Activated CD8-positive, alpha-beta T cell treated with anti-CD3 and anti-CD28 coated beads for 36 hours (primary cell): ENCODE data around the gene P2RY2. TPM values are rescaled to one million over a fixed set of nuclear protein-coding genes. Genes with fewer than 3 reads are reported as not detected.
"Not testable (repeated sequence)": the region's sequence is repeated elsewhere in the genome, so short reads cannot be mapped to it uniquely, and the experiment has no call there.

Experiments
- ATAC-seq: fragments of 200-7000 bp; cut with Tn5 transposase; one replicate; pipeline ENCODE4 v1.10.0; 2021; ENCODE audit warnings: mild to moderate bottlenecking, moderate library complexity
- CTCF ChIA-PET: fragments of 350-600 bp; sonication (Branson Sonifier 250); formaldehyde crosslinking; loops from one replicate; lab custom pipeline; 2021; ENCODE audit warnings: antibody characterized with exemption; lab: Charles Lee
- POLR2A ChIA-PET: fragments of 350-600 bp; sonication (Branson Sonifier 250); formaldehyde crosslinking; loops from one replicate; lab custom pipeline; 2021; ENCODE audit warnings: antibody characterized with exemption; lab: Charles Lee
- DNase-seq: peaks from one replicate; pipeline ENCODE4 v3.0.0-alpha.2; 2020
- H3K27ac Mint-ChIP-seq: one replicate; pipeline ENCODE4 v1.8.0; 2021; ENCODE audit warnings: mild to moderate bottlenecking, mixed read lengths
- H3K27me3 Mint-ChIP-seq: one replicate; pipeline ENCODE4 v1.8.0; 2021; ENCODE audit warnings: mixed read lengths
- H3K36me3 Mint-ChIP-seq: one replicate; pipeline ENCODE4 v1.8.0; 2021; ENCODE audit warnings: low read depth, mixed read lengths
- H3K4me1 Mint-ChIP-seq: one replicate; pipeline ENCODE4 v1.8.0; 2021; ENCODE audit warnings: low read depth, mixed read lengths
- H3K4me3 Mint-ChIP-seq: one replicate; pipeline ENCODE4 v1.8.0; 2021; ENCODE audit warnings: mild to moderate bottlenecking, moderate library complexity, mixed read lengths
- H3K9me3 Mint-ChIP-seq: one replicate; pipeline ENCODE4 v1.8.0; 2021; ENCODE audit warnings: mixed read lengths
- intact Hi-C: fragments of 100-400 bp; cut with micrococcal nuclease; formaldehyde crosslinking; loops from one replicate; pipeline ENCODE4 v1.10.0; 2022
- total RNA-seq, 2 experiments: library from RNA; stranded (reverse); gene quantifications; one replicate each; pipeline ENCODE4 v1.2.3, GENCODE V29; 2021
- TF ChIP-seq, protein P1 (sequence below): fragments of 200-600 bp; IDR thresholded peaks from one replicate; pipeline ENCODE4 v1.8.0; 2022; ENCODE audit warnings: antibody characterized with exemption, mild to moderate bottlenecking

Gene P2RY2
- total RNA-seq, 2 experiments from 2014 or later: not detected

GRCh38 chr11:73269459-73270015, 51.5 kb downstream of the P2RY2 start:
- ChIA-PET CTCF (interaction anchor here (1.1 to 1.3 kb wide), 3 partner anchors 20 to 82 kb away, joined by 3 to 5 read pairs (median 3); no protein-coding TSS in a partner anchor), POLR2A (no interaction called here)
- TF ChIP-seq, protein P1, sequence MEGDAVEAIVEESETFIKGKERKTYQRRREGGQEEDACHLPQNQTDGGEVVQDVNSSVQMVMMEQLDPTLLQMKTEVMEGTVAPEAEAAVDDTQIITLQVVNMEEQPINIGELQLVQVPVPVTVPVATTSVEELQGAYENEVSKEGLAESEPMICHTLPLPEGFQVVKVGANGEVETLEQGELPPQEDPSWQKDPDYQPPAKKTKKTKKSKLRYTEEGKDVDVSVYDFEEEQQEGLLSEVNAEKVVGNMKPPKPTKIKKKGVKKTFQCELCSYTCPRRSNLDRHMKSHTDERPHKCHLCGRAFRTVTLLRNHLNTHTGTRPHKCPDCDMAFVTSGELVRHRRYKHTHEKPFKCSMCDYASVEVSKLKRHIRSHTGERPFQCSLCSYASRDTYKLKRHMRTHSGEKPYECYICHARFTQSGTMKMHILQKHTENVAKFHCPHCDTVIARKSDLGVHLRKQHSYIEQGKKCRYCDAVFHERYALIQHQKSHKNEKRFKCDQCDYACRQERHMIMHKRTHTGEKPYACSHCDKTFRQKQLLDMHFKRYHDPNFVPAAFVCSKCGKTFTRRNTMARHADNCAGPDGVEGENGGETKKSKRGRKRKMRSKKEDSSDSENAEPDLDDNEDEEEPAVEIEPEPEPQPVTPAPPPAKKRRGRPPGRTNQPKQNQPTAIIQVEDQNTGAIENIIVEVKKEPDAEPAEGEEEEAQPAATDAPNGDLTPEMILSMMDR: no peak
- intact Hi-C loops: no loop called here
- Mint-ChIP-seq H3K27ac (no peak overlapping the region), H3K9me3 (no peaks in the 10 kb centered on the region), H3K4me1 (no peaks in the 10 kb centered on the region), H3K4me3 (no peak overlapping the region), H3K36me3 (no peaks in the 10 kb centered on the region), H3K27me3 (peaks cover 8% of the 10 kb centered on the region)
- DNase-seq (no peak), ATAC-seq (no peak)

DNA sequence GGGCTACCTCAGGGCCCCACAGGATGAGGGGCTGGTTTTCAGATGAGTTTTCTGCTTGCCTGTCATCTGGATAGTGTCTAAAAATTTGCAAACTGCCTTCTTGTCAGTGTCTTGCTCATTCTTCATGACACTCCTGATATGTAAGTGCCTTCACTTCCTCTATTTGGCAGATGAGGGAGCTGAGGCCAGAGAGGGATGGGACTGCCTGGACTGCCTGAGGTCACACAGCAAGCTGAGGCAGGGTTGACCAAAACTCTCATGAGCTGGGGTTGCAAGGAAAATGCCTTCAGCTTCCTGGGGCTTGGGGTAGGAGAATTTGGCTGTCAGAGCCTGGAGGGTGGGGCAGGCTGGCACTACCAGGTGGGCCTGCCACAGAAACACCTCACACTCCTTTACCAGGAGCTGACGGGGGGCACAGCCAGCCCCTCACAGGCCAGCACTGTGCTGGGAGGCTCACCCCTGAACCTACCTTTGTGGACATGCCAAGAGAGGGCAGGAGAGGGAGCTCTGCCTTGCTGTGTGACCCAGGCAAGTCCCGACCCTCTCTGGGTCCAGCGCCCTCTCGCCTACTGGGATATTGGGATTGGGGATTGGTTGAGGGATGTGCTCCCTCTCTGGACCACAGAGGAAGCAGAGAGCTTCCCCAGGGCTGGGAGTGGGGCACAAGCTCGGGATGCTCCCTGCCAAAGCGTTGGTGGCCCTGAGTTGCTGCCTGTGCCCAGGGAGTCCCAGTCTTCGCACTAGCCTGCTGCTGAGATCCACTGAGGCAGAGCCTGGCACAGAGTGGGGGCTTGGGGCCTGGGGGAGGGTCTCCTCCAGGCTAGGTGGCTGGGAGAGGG, 52.2 kb downstream of the P2RY2 start:
- H3K27me3 Mint-ChIP-seq: peaks cover 3% of the 10 kb centered on the region
- no peaks in the 10 kb centered on the region for H3K4me1 Mint-ChIP-seq
- intact Hi-C loops: no loop called here
- ChIA-PET POLR2A (no interaction called here), CTCF (interaction anchor here (1.1 to 1.3 kb wide), 2 partner anchors 19 to 82 kb away, joined by 3 to 5 read pairs; no protein-coding TSS in a partner anchor)
- no peak overlapping the region for H3K4me3 Mint-ChIP-seq
- H3K27ac Mint-ChIP-seq: no peak overlapping the region
- ATAC-seq (no peak), DNase-seq (no peak)
- no peaks in the 10 kb centered on the region for H3K36me3 Mint-ChIP-seq
- TF ChIP-seq, protein P1: no peak
- no peaks in the 10 kb centered on the region for H3K9me3 Mint-ChIP-seq

- DNase-seq (no peak), ATAC-seq (no peak)
- H3K27ac Mint-ChIP-seq: no peak overlapping the region
- POLR2A ChIA-PET: no interaction called here
- H3K4me1 Mint-ChIP-seq: no peaks in the 10 kb centered on the region
- CTCF ChIA-PET: interaction anchor here (1.3 kb wide), 1 partner anchor 19 kb away, joined by 5 read pairs; no protein-coding TSS in a partner anchor
- no peaks in the 10 kb centered on the region for H3K36me3 Mint-ChIP-seq
- H3K4me3 Mint-ChIP-seq: no peak overlapping the region
- TF ChIP-seq, protein P1: no peak
- H3K9me3 Mint-ChIP-seq: no peaks in the 10 kb centered on the region
- peaks cover 3% of the 10 kb centered on the region for H3K27me3 Mint-ChIP-seq
- intact Hi-C loops: no loop called here
Measured at GRCh38 chr11:73270855-73271477, 52.9 kb downstream of the P2RY2 start.

GRCh38 chr11:73271478-73271865, 53.4 kb downstream of the P2RY2 start:
- H3K27me3 Mint-ChIP-seq, H3K27ac Mint-ChIP-seq, H3K36me3 Mint-ChIP-seq, intact Hi-C loops, H3K4me1 Mint-ChIP-seq, POLR2A ChIA-PET, H3K9me3 Mint-ChIP-seq, DNase-seq, H3K4me3 Mint-ChIP-seq, ATAC-seq, CTCF ChIA-PET: not testable (repeated sequence)

- CTCF ChIA-PET: no interaction called here
- ATAC-seq (no peak), DNase-seq (no peak)
- intact Hi-C loops: no loop called here
- TF ChIP-seq, protein P1: no peak
- no peaks in the 10 kb centered on the region for H3K36me3 Mint-ChIP-seq
- POLR2A ChIA-PET: no interaction called here
- H3K27ac Mint-ChIP-seq: no peak within 1 kb of the TSS
- no peaks in the 10 kb centered on the region for H3K4me1 Mint-ChIP-seq
- H3K4me3 Mint-ChIP-seq: no peak within 1 kb of the TSS
- peaks cover 3% of the 10 kb centered on the region for H3K27me3 Mint-ChIP-seq
- no peaks in the 10 kb centered on the region for H3K9me3 Mint-ChIP-seq
Measured at GRCh38 chr11:73271936-73272679, 54.0 kb downstream of the P2RY2 start, which contains the start of gene P2RY6. Gene P2RY6 (plus strand): TSS chr11:73272338. CDS start chr11:73296519, 24,181 bp downstream.
